DMS 273 treated with DMSO at 0.1 percent for 48 hours (cell line): ENCODE measurements around the gene ADAMTS2.
"Not testable (repeated sequence)": the region's sequence is repeated elsewhere in the genome, so short reads cannot be mapped to it uniquely, and the experiment has no call there.

ENCODE experiments used
- DNase-seq: peaks from one replicate; lab custom pipeline; 2025; lab: John Stamatoyannopoulos, UW

The ADAMTS2 gene

GRCh38 chr5:179296150-179296821, 49.0 kb downstream of the ADAMTS2 start:
- no peak for DNase-seq

- no peak for DNase-seq
Observed at GRCh38 chr5:179295778-179296149, 49.5 kb downstream of the ADAMTS2 start.

GRCh38 chr5:179294891-179295777, 50.1 kb downstream of the ADAMTS2 start:
- no peak for DNase-seq

GRCh38 chr5:179294131-179294780, 51.0 kb downstream of the ADAMTS2 start:
- no peak for DNase-seq

- no peak for DNase-seq
Observed at GRCh38 chr5:179292681-179293635, 52.3 kb downstream of the ADAMTS2 start.

GRCh38 chr5:179292202-179292601, 53.1 kb downstream of the ADAMTS2 start:
- DNase-seq, result no peak

GRCh38 chr5:179290681-179291540, 54.4 kb downstream of the ADAMTS2 start:
- no peak for DNase-seq

GRCh38 chr5:179289756-179290385, 55.4 kb downstream of the ADAMTS2 start:
- no peak for DNase-seq

- no peak for DNase-seq
Observed at GRCh38 chr5:179288809-179289185, 56.5 kb downstream of the ADAMTS2 start.

GRCh38 chr5:179288101-179288808, 57.0 kb downstream of the ADAMTS2 start:
- no peak for DNase-seq

GRCh38 chr5:179287631-179288030, 57.6 kb downstream of the ADAMTS2 start:
- no peak for DNase-seq

- DNase-seq, result no peak
Observed at GRCh38 chr5:179287071-179287470, 58.2 kb downstream of the ADAMTS2 start.

- not testable (repeated sequence) for DNase-seq
Observed at GRCh38 chr5:179285776-179286162, 59.5 kb downstream of the ADAMTS2 start.

- DNase-seq, result no peak
Observed at GRCh38 chr5:179284751-179285631, 60.3 kb downstream of the ADAMTS2 start.

GRCh38 chr5:179283908-179284307, 61.4 kb downstream of the ADAMTS2 start:
- not testable (repeated sequence) for DNase-seq

GRCh38 chr5:179281694-179282093, 63.6 kb downstream of the ADAMTS2 start:
- no peak for DNase-seq

- no peak for DNase-seq
Observed at GRCh38 chr5:179280095-179280490, 65.2 kb downstream of the ADAMTS2 start.

GRCh38 chr5:179279347-179280094, 65.7 kb downstream of the ADAMTS2 start:
- no peak for DNase-seq
